Lung microvascular endothelial cell (primary cell): ENCODE results near the gene AMPD3. TPM values are rescaled to one million over a fixed set of nuclear protein-coding genes. Genes with fewer than 3 reads are reported as not detected.

Source experiments
- DNase-seq, 2 donors: peaks; one replicate each; pipeline versions ENCODE4 v3.0.0 to v3.0.0-alpha.2; 2010; ENCODE audit warnings: low read depth in 2 of 2
- total RNA-seq: library from RNA; depleted of rRNA; stranded (reverse); fragments of >200 nt; gene quantifications from 2 replicates; pipeline ENCODE4 v1.2.1, GENCODE V29; 2014

AMPD3 gene
- total RNA-seq, 1 donor from 2014 or later = 6.5 TPM

DNA sequence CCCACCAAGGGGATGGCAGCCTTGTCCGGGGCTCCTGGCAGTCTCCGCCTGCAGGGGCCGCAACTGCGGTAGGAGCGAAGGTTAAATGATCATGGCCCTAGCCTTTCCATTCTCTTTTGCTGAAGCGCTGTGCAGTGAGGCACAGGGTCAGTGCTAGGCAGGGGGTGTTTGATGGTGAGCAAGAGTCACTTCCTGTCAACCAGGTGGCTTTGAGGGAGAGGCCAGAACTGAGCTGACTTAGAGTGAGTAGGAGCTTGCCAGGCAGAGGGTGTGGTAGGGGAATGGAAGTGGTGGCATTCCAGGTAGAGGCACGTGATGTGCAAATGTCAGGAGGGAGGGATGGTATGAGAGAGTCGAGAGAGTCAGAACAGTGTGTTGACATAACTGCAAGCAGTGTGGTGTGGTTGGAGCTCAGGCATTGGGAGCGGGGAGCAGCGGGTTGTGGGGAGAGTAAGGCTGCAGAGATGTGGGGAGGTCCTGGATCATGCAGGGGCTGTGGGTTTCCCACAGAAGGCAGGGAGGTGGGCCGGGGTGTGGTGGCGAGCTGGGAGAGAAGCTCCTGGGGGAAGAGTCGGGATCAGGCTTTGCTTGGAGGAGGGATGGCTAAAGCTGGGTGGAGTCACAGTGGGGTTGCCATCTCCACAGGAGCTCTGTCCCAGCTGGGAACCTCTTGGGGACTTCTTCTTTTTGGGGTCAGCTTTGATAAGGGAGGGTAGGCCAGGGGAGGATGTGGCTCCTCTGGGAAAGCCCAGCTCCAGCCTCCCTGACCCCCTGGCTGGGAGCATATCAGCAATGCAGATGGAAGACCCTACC lies 33.3 kb downstream of the AMPD3 start:
- no peak for DNase-seq

DNA sequence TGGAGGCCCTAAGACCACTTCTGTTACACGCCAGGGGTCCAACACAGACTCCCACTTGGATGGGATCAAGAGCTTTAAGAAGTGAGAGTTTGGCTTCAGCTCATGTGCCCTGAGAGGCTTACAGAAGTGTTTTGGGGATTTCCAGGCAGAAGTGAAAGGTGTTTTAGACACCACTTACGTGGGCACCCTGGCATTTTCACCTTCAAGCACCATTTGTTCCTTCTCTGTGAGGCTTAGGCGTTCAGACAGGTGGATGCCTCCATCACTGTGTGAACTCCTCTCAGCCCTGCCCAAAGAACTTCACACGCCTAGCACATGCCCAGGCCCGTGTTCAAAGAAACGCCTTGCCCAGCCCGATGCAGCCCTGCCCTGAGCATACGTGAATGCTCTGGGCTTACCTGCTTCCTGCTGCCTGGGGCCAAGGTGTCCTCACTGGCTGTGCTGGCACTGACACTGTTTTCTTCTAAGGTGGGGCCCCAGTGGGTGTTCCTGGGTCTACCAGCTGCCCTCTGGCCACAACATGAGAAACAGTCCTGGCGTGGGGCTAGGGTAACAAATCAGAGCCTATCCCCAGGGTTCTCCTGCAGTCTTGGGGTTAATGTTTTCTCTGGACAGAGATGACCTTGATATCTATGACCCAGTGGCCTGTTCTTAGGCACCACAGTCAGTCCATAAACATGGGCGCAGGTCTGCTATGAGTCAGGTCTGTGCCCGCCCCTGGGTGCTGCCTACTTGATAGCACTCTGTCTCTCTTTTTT lies 34.0 kb downstream of the AMPD3 start:
- no peak for DNase-seq

- DNase-seq = no peak
Observed at GRCh38 chr11:10490032-10490397, 35.0 kb downstream of the AMPD3 start.

- DNase-seq = peak; percentile 83 to 97
Observed at GRCh38 chr11:10490398-10491241, 35.6 kb downstream of the AMPD3 start.

DNA sequence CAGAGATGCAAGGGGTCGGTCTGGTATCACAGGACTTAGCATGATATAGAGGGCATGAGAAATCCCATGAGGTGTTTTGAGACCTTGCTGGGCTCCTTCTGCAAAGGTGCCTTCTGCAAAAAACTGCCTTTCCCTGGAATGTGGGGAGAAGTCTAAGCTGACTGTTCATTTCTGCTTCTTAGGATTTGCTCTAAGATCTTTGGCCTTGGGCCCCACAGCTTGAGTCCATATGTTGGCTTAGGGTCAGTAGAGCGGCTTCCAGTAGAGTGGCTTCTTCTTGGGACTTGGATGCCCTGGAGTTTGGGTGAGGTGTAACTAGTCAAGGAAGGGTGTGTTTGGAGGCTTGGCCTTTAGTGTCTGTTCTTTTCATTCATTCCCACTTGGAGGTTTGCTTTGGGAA lies 37.0 kb downstream of the AMPD3 start:
- DNase-seq = no peak

GRCh38 chr11:10493041-10493663 lies 38.1 kb downstream of the AMPD3 start:
- DNase-seq = no peak

GRCh38 chr11:10494636-10495463 lies 39.8 kb downstream of the AMPD3 start:
- DNase-seq = no peak

GRCh38 chr11:10495464-10495786 lies 40.4 kb downstream of the AMPD3 start:
- DNase-seq = no peak

- DNase-seq = no peak
Observed at GRCh38 chr11:10496296-10496936, 41.4 kb downstream of the AMPD3 start.

GRCh38 chr11:10497371-10498021 lies 42.4 kb downstream of the AMPD3 start:
- no peak for DNase-seq

GRCh38 chr11:10498022-10498400 lies 42.9 kb downstream of the AMPD3 start:
- DNase-seq = no peak

GRCh38 chr11:10498426-10499250 lies 43.6 kb downstream of the AMPD3 start:
- DNase-seq = no peak

DNA sequence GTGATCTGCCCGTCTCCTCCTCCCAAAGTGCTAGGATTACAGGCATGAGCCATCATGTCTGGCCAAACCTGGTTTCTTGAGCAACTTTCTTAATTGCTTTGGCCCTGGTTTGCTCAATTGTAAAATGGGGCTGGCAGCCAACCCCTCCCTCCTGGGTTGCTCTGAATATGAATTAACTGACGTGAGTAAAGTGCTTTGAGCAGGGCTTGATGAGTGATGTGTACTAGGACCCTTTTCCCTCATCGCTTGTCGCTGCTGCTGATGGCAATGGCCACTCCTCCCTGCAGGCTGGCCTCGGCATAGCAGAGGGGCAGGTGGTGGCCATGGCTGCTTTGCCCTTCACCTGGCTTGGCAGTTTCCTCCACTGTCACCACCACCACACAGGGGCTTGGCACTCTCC lies 44.4 kb downstream of the AMPD3 start:
- no peak for DNase-seq

DNA sequence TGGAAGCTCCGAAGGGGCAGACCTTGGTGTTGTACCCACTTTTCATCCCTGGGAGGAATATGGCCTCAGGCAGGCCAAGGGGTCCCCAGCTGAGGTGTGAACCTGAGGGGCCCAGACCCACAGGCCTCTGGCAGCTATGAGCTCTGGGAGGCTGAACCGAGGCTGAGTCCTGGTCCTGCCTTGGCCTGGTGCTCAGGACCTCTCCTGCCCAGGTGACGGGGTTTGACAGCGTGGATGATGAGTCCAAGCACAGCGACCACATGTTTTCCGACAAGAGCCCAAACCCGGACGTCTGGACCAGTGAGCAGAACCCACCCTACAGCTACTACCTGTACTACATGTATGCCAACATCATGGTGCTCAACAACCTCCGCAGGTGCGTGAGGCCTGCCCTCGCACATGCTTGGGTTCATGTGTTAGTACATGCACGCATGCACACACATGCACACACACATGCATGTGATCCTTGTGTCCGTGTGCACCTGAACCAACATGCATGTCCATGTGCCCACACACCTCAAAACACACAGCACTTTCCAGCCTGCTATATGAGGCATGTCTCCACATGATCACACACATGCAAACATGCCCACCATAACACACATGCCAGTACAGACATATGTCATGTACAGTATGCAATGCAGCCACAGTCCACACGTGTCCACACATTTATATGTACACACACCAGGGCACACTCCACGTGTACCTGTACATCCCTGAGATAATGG lies 45.0 kb downstream of the AMPD3 start:
- no peak for DNase-seq

DNA sequence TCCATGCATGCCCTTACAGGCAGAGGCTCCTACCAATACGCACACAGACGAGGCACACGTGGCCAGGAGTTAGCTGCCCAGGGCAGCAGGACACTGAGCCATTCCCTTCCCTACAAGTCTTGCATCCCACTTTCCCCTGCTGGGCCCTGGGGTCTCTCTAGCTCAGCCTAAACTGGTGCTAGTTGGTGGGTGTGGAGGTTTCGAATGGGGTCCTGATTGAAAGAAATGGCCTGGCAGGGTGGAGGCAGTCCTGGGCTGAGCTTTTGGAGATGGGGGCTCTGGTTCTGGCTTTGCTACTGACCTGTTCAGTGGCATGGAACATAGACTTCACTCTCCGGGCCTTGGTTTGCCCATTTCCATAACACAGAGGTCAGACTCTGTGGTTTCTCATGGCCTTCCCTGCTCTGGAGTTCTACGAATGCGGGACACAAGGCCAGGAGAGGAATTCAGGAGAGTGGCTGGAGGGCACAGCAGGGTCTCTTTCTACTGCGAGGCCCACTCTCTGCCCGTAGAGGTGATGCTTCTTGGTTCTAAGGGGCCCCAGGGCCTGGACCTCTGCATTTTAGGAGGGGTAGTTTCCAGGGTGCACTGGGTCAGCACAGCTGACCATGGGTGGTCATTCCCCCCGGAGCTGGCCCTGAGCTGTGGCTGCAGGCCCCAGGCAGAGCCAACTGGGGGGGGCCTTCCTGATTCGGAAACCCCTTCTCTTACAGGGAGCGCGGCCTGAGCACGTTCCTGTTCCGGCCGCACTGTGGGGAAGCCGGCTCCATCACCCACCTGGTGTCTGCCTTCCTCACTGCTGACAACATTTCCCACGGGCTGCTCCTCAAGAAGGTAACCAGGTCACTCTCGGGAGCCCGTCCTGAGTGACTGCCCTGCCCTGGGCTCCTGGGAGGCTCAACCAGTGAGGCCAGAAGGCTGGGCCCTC lies 46.0 kb downstream of the AMPD3 start:
- no peak for DNase-seq

GRCh38 chr11:10502065-10502680 lies 47.1 kb downstream of the AMPD3 start:
- no peak for DNase-seq

- no peak for DNase-seq
Observed at GRCh38 chr11:10502770-10503169, 47.7 kb downstream of the AMPD3 start.
